Measurements from ENCODE around the gene PRKCZ. TPM values are rescaled to one million over a fixed set of nuclear protein-coding genes. Genes with fewer than 3 reads are reported as not detected.

The PRKCZ gene
- total RNA-seq, 1 donor from 2014 or later = 120 TPM

GRCh38 chr1:2127187-2128145 is 77.3 kb downstream of the PRKCZ start:
- peaks cover 5% of the 10 kb centered on the region for H3K27me3 Mint-ChIP-seq (ENCODE audit: unreplicated experiment)
- TF ChIP-seq, protein P1, sequence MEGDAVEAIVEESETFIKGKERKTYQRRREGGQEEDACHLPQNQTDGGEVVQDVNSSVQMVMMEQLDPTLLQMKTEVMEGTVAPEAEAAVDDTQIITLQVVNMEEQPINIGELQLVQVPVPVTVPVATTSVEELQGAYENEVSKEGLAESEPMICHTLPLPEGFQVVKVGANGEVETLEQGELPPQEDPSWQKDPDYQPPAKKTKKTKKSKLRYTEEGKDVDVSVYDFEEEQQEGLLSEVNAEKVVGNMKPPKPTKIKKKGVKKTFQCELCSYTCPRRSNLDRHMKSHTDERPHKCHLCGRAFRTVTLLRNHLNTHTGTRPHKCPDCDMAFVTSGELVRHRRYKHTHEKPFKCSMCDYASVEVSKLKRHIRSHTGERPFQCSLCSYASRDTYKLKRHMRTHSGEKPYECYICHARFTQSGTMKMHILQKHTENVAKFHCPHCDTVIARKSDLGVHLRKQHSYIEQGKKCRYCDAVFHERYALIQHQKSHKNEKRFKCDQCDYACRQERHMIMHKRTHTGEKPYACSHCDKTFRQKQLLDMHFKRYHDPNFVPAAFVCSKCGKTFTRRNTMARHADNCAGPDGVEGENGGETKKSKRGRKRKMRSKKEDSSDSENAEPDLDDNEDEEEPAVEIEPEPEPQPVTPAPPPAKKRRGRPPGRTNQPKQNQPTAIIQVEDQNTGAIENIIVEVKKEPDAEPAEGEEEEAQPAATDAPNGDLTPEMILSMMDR (IDR thresholded peaks at IDR 0.05; ENCODE audit: partially characterized antibody, unreplicated experiment) = no peak
- H3K4me3 Mint-ChIP-seq (ENCODE audit: unreplicated experiment) = no peak overlapping the region
- DNase-seq = no peak
- peaks cover 5% of the 10 kb centered on the region for H3K4me1 Mint-ChIP-seq (ENCODE audit: low read depth, unreplicated experiment)
- H3K27ac Mint-ChIP-seq (ENCODE audit: unreplicated experiment) = no peak overlapping the region
- H3K9me3 Mint-ChIP-seq (ENCODE audit: unreplicated experiment) = peaks cover 8% of the 10 kb centered on the region
- H3K36me3 Mint-ChIP-seq (ENCODE audit: unreplicated experiment) = no peaks in the 10 kb centered on the region

DNA sequence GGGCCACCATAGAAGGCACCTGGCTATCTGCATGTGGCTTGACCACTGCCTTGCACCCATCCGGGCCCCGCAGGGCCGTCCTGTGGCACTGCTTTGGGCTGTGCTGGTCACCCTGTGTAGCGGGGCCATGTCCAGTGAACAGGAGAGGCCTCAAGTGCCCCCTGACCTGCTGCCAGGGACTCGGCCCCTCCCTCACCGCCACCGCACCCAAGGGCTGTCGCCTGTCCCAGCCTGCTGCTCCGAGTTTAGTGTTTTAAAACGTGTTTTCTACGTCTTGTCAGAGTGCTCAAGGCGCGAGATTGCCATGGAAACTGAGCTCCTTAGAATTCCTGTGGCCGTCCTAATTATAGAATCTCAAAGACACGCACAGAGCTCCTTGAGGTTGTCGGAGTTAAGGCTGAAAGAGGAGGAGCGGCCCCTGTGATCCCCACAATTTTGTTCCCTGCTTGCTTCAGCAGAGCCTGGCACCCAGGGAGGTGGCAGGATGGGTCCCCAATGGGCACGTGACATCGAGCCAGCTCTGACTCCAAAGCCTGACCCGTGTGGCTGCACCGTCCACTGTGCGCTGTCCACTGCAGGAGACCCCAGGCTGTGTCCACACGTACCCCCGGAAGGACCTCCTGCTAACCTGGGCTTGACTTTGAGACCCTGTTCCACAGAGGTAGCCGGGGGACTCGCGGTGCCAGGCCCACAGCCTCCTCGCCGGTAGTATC is 78.1 kb downstream of the PRKCZ start:
- TF ChIP-seq, protein P1 (IDR thresholded peaks at IDR 0.05; ENCODE audit: partially characterized antibody, unreplicated experiment) = no peak
- no peak for DNase-seq
- Mint-ChIP-seq H3K9me3 (ENCODE audit: unreplicated experiment) (peaks cover 8% of the 10 kb centered on the region), H3K4me3 (ENCODE audit: unreplicated experiment) (no peak overlapping the region), H3K36me3 (ENCODE audit: unreplicated experiment) (no peaks in the 10 kb centered on the region), H3K27me3 (ENCODE audit: unreplicated experiment) (peaks cover 5% of the 10 kb centered on the region), H3K27ac (ENCODE audit: unreplicated experiment) (no peak overlapping the region), H3K4me1 (ENCODE audit: low read depth, unreplicated experiment) (peaks cover 9% of the 10 kb centered on the region)

GRCh38 chr1:2129256-2129943 is 79.2 kb downstream of the PRKCZ start:
- peaks cover 9% of the 10 kb centered on the region for H3K27me3 Mint-ChIP-seq (ENCODE audit: unreplicated experiment)

GRCh38 chr1:2130156-2130555 is 79.9 kb downstream of the PRKCZ start:
- Mint-ChIP-seq H3K27me3 (ENCODE audit: unreplicated experiment) (peaks cover 7% of the 10 kb centered on the region), H3K4me3 (ENCODE audit: unreplicated experiment) (no peak overlapping the region), H3K27ac (ENCODE audit: unreplicated experiment) (no peak overlapping the region), H3K36me3 (ENCODE audit: unreplicated experiment) (no peaks in the 10 kb centered on the region), H3K9me3 (ENCODE audit: unreplicated experiment) (peaks cover 4% of the 10 kb centered on the region), H3K4me1 (ENCODE audit: low read depth, unreplicated experiment) (peaks cover 11% of the 10 kb centered on the region)
- DNase-seq = no peak
- TF ChIP-seq, protein P1 (IDR thresholded peaks at IDR 0.05; ENCODE audit: partially characterized antibody, unreplicated experiment) = no peak

More at GRCh38 chr1:2129256-2129943, 79.2 kb downstream of the PRKCZ start:
- TF ChIP-seq, protein P1 (IDR thresholded peaks at IDR 0.05; ENCODE audit: partially characterized antibody, unreplicated experiment) = no peak
- H3K9me3 Mint-ChIP-seq (ENCODE audit: unreplicated experiment) = peaks cover 7% of the 10 kb centered on the region
- peaks cover 11% of the 10 kb centered on the region for H3K4me1 Mint-ChIP-seq (ENCODE audit: low read depth, unreplicated experiment)
- no peak overlapping the region for H3K27ac Mint-ChIP-seq (ENCODE audit: unreplicated experiment)
- DNase-seq = no peak
- H3K36me3 Mint-ChIP-seq (ENCODE audit: unreplicated experiment) = no peaks in the 10 kb centered on the region
- no peak overlapping the region for H3K4me3 Mint-ChIP-seq (ENCODE audit: unreplicated experiment)

Measured in glutamatergic neuron (in vitro differentiated cells).